Spinal cord (tissue), 10 donors: ENCODE measurements around the gene COP1. TPM values are rescaled to one million over a fixed set of nuclear protein-coding genes. Genes with fewer than 3 reads are reported as not detected.

Experiments
- DNase-seq, 6 donors: peaks; one replicate each; pipeline versions ENCODE4 v3.0.0 to v3.0.0-alpha.2; 2013 to 2015; ENCODE audit warnings: low spot score in 6 of 6, low read depth in 4 of 6
- H3K27ac ChIP-seq: one replicate; pipeline ENCODE4 v1.5.1; 2013; ENCODE audit warnings: low read depth, low read length, control low read depth
- H3K27me3 ChIP-seq: one replicate; pipeline ENCODE4 v1.6.1; 2013; ENCODE audit warnings: low read length; ENCODE audit not compliant: control insufficient read depth, insufficient read depth
- H3K36me3 ChIP-seq: one replicate; pipeline ENCODE4 v1.6.1; 2013; ENCODE audit warnings: low read length; ENCODE audit not compliant: control insufficient read depth, insufficient read depth
- H3K4me1 ChIP-seq: one replicate; pipeline ENCODE4 v1.6.1; 2013; ENCODE audit warnings: low read length; ENCODE audit not compliant: control insufficient read depth, insufficient read depth
- H3K4me3 ChIP-seq: one replicate; pipeline ENCODE4 v1.5.1; 2013; ENCODE audit warnings: low read depth, low read length, control low read depth
- H3K9me3 ChIP-seq: one replicate; pipeline ENCODE4 v1.6.1; 2013; ENCODE audit warnings: low read length; ENCODE audit not compliant: control insufficient read depth, insufficient read depth
- WGBS: methylation state at CpG from one replicate; pipeline ENCODE4 v1.1.5; 2013; ENCODE audit warnings: missing lambda C conversion rate; ENCODE audit not compliant: insufficient coverage; 5-methylcytosine and 5-hydroxymethylcytosine counted together
- polyA plus RNA-seq, 2 donors: library from polyadenylated mRNA; unstranded; fragments of 120-200 nt; gene quantifications; one replicate each; pipeline ENCODE4 v1.2.1, GENCODE V29; 2013; ENCODE audit not compliant: insufficient read length in 2 of 2
- total RNA-seq, 2 donors: library from RNA; depleted of rRNA in 1 of 2; stranded (reverse); fragments of 120-200 nt in 1 of 2; fragments of >200 nt in 1 of 2; gene quantifications; one replicate each; pipeline versions ENCODE4 v1.2.3 to v1.2.4, GENCODE V29; 2013 to 2014
- donor health status: healthy.

COP1 gene
- total and polyA plus RNA-seq, 4 donors, result 51.6 to 70.6 (median 59.9) TPM

- no CpG with 5 or more reads among the region's 4 CpGs for WGBS
- DNase-seq, result no peak
These were observed 56.9 kb downstream of the COP1 start for GRCh38 chr1:176149939-176150807.

GRCh38 chr1:176144526-176144925 is 62.6 kb downstream of the COP1 start:
- no peak overlapping the region for H3K4me3 ChIP-seq
- WGBS, result no CpG with 5 or more reads among the region's 2 CpGs
- DNase-seq, result no peak
- no peaks in the 10 kb centered on the region for H3K4me1 ChIP-seq
- no peaks in the 10 kb centered on the region for H3K27me3 ChIP-seq
- H3K27ac ChIP-seq, result no peak overlapping the region
- H3K36me3 ChIP-seq, result no peaks in the 10 kb centered on the region
- no peaks in the 10 kb centered on the region for H3K9me3 ChIP-seq

More at GRCh38 chr1:176149939-176150807, 56.9 kb downstream of the COP1 start:
- Histone ChIP-seq H3K4me1 (no peaks in the 10 kb centered on the region), H3K27me3 (no peaks in the 10 kb centered on the region), H3K4me3 (no peak overlapping the region), H3K36me3 (no peaks in the 10 kb centered on the region), H3K9me3 (no peaks in the 10 kb centered on the region), H3K27ac (no peak overlapping the region)

GRCh38 chr1:176142973-176143372 is 64.1 kb downstream of the COP1 start:
- no CpG with 5 or more reads among the region's 3 CpGs for WGBS
- no peak overlapping the region for H3K4me3 ChIP-seq
- DNase-seq, result no peak

GRCh38 chr1:176141449-176141848 is 65.6 kb downstream of the COP1 start:
- no CpG with 5 or more reads among the region's 1 CpG for WGBS
- H3K27me3 ChIP-seq, result no peaks in the 10 kb centered on the region
- no peaks in the 10 kb centered on the region for H3K4me1 ChIP-seq
- no peaks in the 10 kb centered on the region for H3K36me3 ChIP-seq
- no peak for DNase-seq
- H3K4me3 ChIP-seq, result no peak overlapping the region
- no peak overlapping the region for H3K27ac ChIP-seq
- H3K9me3 ChIP-seq, result no peaks in the 10 kb centered on the region

More at GRCh38 chr1:176142973-176143372, 64.1 kb downstream of the COP1 start:
- H3K4me1 ChIP-seq, result no peaks in the 10 kb centered on the region
- no peaks in the 10 kb centered on the region for H3K36me3 ChIP-seq
- H3K27me3 ChIP-seq, result no peaks in the 10 kb centered on the region
- H3K27ac ChIP-seq, result no peak overlapping the region
- H3K9me3 ChIP-seq, result no peaks in the 10 kb centered on the region

GRCh38 chr1:176136891-176137290 is 70.2 kb downstream of the COP1 start:
- Histone ChIP-seq H3K27me3 (no peaks in the 10 kb centered on the region), H3K4me3 (no peak overlapping the region), H3K36me3 (no peaks in the 10 kb centered on the region), H3K9me3 (no peaks in the 10 kb centered on the region), H3K27ac (no peak overlapping the region), H3K4me1 (no peaks in the 10 kb centered on the region)
- WGBS, result no CpG with 5 or more reads among the region's 3 CpGs
- DNase-seq, result no peak

- peak in 2 of 6 donors; percentile 10 to 61 for DNase-seq
- no CpG with 5 or more reads among the region's 2 CpGs for WGBS
- H3K36me3 ChIP-seq, result no peaks in the 10 kb centered on the region
- H3K9me3 ChIP-seq, result no peaks in the 10 kb centered on the region
- no peaks in the 10 kb centered on the region for H3K27me3 ChIP-seq
- no peak overlapping the region for H3K27ac ChIP-seq
- no peak overlapping the region for H3K4me3 ChIP-seq
- H3K4me1 ChIP-seq, result no peaks in the 10 kb centered on the region
These were observed 72.4 kb downstream of the COP1 start for GRCh38 chr1:176134666-176135065.

- H3K4me1 ChIP-seq, result no peaks in the 10 kb centered on the region
- H3K9me3 ChIP-seq, result peaks cover 9% of the 10 kb centered on the region
- no peak for DNase-seq
- WGBS, result 100% methylated on average over 1 of the region's 4 CpGs
- H3K4me3 ChIP-seq, result no peak overlapping the region
- H3K36me3 ChIP-seq, result peaks cover 4% of the 10 kb centered on the region
- H3K27me3 ChIP-seq, result no peaks in the 10 kb centered on the region
- no peak overlapping the region for H3K27ac ChIP-seq
These were observed 84.8 kb downstream of the COP1 start for GRCh38 chr1:176122282-176122681.

GRCh38 chr1:176119549-176119948 is 87.5 kb downstream of the COP1 start:
- no peaks in the 10 kb centered on the region for H3K4me1 ChIP-seq

GRCh38 chr1:176118985-176119384 is 88.1 kb downstream of the COP1 start:
- no peak overlapping the region for H3K27ac ChIP-seq
- H3K4me1 ChIP-seq, result no peaks in the 10 kb centered on the region
- H3K36me3 ChIP-seq, result peaks cover 3% of the 10 kb centered on the region
- H3K4me3 ChIP-seq, result no peak overlapping the region
- no peak for DNase-seq
- H3K9me3 ChIP-seq, result peaks cover 6% of the 10 kb centered on the region
- H3K27me3 ChIP-seq, result no peaks in the 10 kb centered on the region

More at GRCh38 chr1:176119549-176119948, 87.5 kb downstream of the COP1 start:
- peaks cover 6% of the 10 kb centered on the region for H3K9me3 ChIP-seq
- peaks cover 3% of the 10 kb centered on the region for H3K36me3 ChIP-seq
- no peak overlapping the region for H3K27ac ChIP-seq
- no peak for DNase-seq
- WGBS, result no CpG with 5 or more reads among the region's 1 CpG
- H3K4me3 ChIP-seq, result no peak overlapping the region
- no peaks in the 10 kb centered on the region for H3K27me3 ChIP-seq

GRCh38 chr1:176111835-176112234 is 95.3 kb downstream of the COP1 start:
- no peaks in the 10 kb centered on the region for H3K4me1 ChIP-seq
- no peak overlapping the region for H3K4me3 ChIP-seq
- no peak for DNase-seq
- no CpG with 5 or more reads among the region's 1 CpG for WGBS
- no peaks in the 10 kb centered on the region for H3K9me3 ChIP-seq
- no peaks in the 10 kb centered on the region for H3K27me3 ChIP-seq
- peaks cover 3% of the 10 kb centered on the region for H3K36me3 ChIP-seq
- H3K27ac ChIP-seq, result no peak overlapping the region
